H1 (cell line): ENCODE data around the gene FBLN2. TPM values are rescaled to one million over a fixed set of nuclear protein-coding genes. Genes with fewer than 3 reads are reported as not detected.

Experiments
- CTCF ChIA-PET: fragments of 300-600 bp; sonication (Branson Sonifier 250); formaldehyde crosslinking; loops from one replicate; lab custom pipeline; 2021; ENCODE audit not compliant: partially characterized antibody; lab: Charles Lee
- POLR2A ChIA-PET: fragments of 300-600 bp; sonication (Branson Sonifier 250); formaldehyde crosslinking; loops from one replicate; lab custom pipeline; 2021; ENCODE audit warnings: inconsistent platforms; ENCODE audit not compliant: partially characterized antibody; lab: Charles Lee
- DNase-seq, 2 experiments: peaks; one replicate each; pipeline versions ENCODE4 v3.0.0 to v3.0.0-alpha.2; 2010 to 2022; ENCODE audit warnings: low spot score in 2 of 2, low read depth in 1 of 2, mixed read lengths in 1 of 2
- FAIRE-seq: peaks from 2 replicates; lab custom pipeline; 2011; peaks lifted over from hg19 to GRCh38; lab: Jason Lieb, UNC
- H2AFZ ChIP-seq: 2 replicates; pipeline ENCODE4 v1.8.1; 2012; ENCODE audit warnings: low read length, inconsistent platforms
- H2AK5ac ChIP-seq: 2 replicates; pipeline ENCODE4 v1.6.1; 2013; ENCODE audit warnings: low read depth, low read length
- H2BK120ac ChIP-seq: replicated peaks from 2 replicates; pipeline ENCODE3; 2013; ENCODE audit warnings: low read depth, low read length, inconsistent platforms
- H2BK12ac ChIP-seq: 2 replicates; pipeline ENCODE4 v1.6.1; 2013; ENCODE audit warnings: low read depth, low read length
- H2BK15ac ChIP-seq: 2 replicates; pipeline ENCODE4 v1.6.1; 2013; ENCODE audit warnings: low read length
- H2BK20ac ChIP-seq: 2 replicates; pipeline ENCODE4 v1.6.1; 2013; ENCODE audit warnings: low read length
- H2BK5ac ChIP-seq: 2 replicates; pipeline ENCODE4 v1.6.1; 2013; ENCODE audit warnings: low read depth, low read length
- H3K14ac ChIP-seq: 2 replicates; pipeline ENCODE4 v1.6.1; 2013; ENCODE audit warnings: inconsistent platforms; ENCODE audit not compliant: insufficient read length
- H3K18ac ChIP-seq: 2 replicates; pipeline ENCODE4 v1.6.1; 2013; ENCODE audit warnings: low read length; ENCODE audit errors: extremely low read depth
- H3K23ac ChIP-seq: 2 replicates; pipeline ENCODE4 v1.6.1; 2013; ENCODE audit warnings: inconsistent platforms; ENCODE audit not compliant: insufficient read length
- H3K23me2 ChIP-seq: 2 replicates; pipeline ENCODE4 v1.6.1; 2013; ENCODE audit warnings: low read depth, low read length
- H3K27ac ChIP-seq: 2 replicates; pipeline ENCODE4 v1.6.1; 2011; ENCODE audit warnings: low read depth, low read length, inconsistent platforms
- H3K27me3 ChIP-seq, 4 experiments: replicated peaks in 1 of 4; 1 replicate in 1 of 4; 2 replicates in 3 of 4; pipeline versions ENCODE4 v1.6.1 to v1.8.1; 2011 to 2013; ENCODE audit warnings: low read length in 3 of 4, mild to moderate bottlenecking in 3 of 4, inconsistent platforms in 2 of 4, mixed read lengths in 2 of 4, moderate library complexity in 1 of 4; ENCODE audit not compliant: control insufficient read depth in 3 of 4, insufficient read depth in 3 of 4; ENCODE audit errors: extremely low read depth in 1 of 4
- H3K36me3 ChIP-seq, 4 experiments: 2 replicates each; pipeline versions ENCODE4 v1.6.1 to v1.8.1; 2011 to 2013; ENCODE audit warnings: mild to moderate bottlenecking in 4 of 4, low read length in 3 of 4, moderate library complexity in 2 of 4, control low read depth in 1 of 4, inconsistent platforms in 1 of 4; ENCODE audit not compliant: insufficient read depth in 4 of 4, control insufficient read depth in 2 of 4
- H3K4ac ChIP-seq: replicated peaks from 2 replicates; pipeline ENCODE3; 2013; ENCODE audit warnings: low read length, low read depth, mixed read lengths, inconsistent platforms; ENCODE audit not compliant: insufficient read length
- H3K4me1 ChIP-seq, 4 experiments: replicated peaks in 1 of 4; 1 replicate in 1 of 4; 2 replicates in 3 of 4; pipeline versions ENCODE4 v1.6.1 to v1.8.1; 2011 to 2013; ENCODE audit warnings: low read length in 3 of 4, inconsistent platforms in 2 of 4, mixed read lengths in 1 of 4; ENCODE audit not compliant: insufficient read depth in 4 of 4, control insufficient read depth in 3 of 4
- H3K4me2 ChIP-seq, 2 experiments: 2 replicates each; pipeline versions ENCODE4 v1.6.1 to v1.8.1; 2011 to 2013; ENCODE audit warnings: low read depth in 2 of 2, low read length in 2 of 2, control low read depth in 1 of 2, inconsistent platforms in 1 of 2, mild to moderate bottlenecking in 1 of 2; ENCODE audit not compliant: insufficient read depth in 1 of 2
- H3K4me3 ChIP-seq, 4 experiments: fragments of 200-600, 300-600 bp in 1 of 4; sonication (generic), shearing (Covaris generic), sonication (Bioruptor Twin) in 1 of 4; 2 replicates each; pipeline versions ENCODE4 v1.5.1 to v1.8.1; 2011 to 2016; ENCODE audit warnings: low read length in 4 of 4, low read depth in 3 of 4, control low read depth in 2 of 4, inconsistent platforms in 2 of 4, mild to moderate bottlenecking in 2 of 4, mixed read lengths in 1 of 4, moderate library complexity in 1 of 4; ENCODE audit not compliant: insufficient read depth in 2 of 4; ENCODE audit errors: extremely low read depth in 1 of 4
- H3K56ac ChIP-seq: replicated peaks from 2 replicates; pipeline ENCODE3; 2013; ENCODE audit warnings: low read depth, mild to moderate bottlenecking, mixed read lengths, low read length, inconsistent platforms; ENCODE audit not compliant: insufficient read length
- H3K79me1 ChIP-seq: 2 replicates; pipeline ENCODE4 v1.6.1; 2013; ENCODE audit warnings: low read depth, low read length, control low read depth
- H3K79me2 ChIP-seq, 2 experiments: 2 replicates each; pipeline versions ENCODE4 v1.6.1 to v1.8.1; 2012 to 2013; ENCODE audit warnings: low read length in 2 of 2, mild to moderate bottlenecking in 2 of 2, inconsistent platforms in 1 of 2; ENCODE audit not compliant: insufficient read depth in 2 of 2, control insufficient read depth in 1 of 2
- H3K9ac ChIP-seq, 4 experiments: replicated peaks in 1 of 4; 1 replicate in 1 of 4; 2 replicates in 3 of 4; pipeline versions ENCODE4 v1.6.1 to v1.8.1; 2011 to 2013; ENCODE audit warnings: low read depth in 3 of 4, low read length in 3 of 4, control low read depth in 2 of 4, mild to moderate bottlenecking in 2 of 4, moderate library complexity in 2 of 4, inconsistent platforms in 1 of 4; ENCODE audit errors: extremely low read depth in 1 of 4
- H3K9me3 ChIP-seq, 2 experiments: 2 replicates each; pipeline versions ENCODE4 v1.6.1 to v1.8.1; 2012 to 2013; ENCODE audit warnings: mild to moderate bottlenecking in 2 of 2, moderate library complexity in 2 of 2, control low read depth in 1 of 2, inconsistent platforms in 1 of 2, low read depth in 1 of 2, low read length in 1 of 2, mixed read lengths in 1 of 2; ENCODE audit not compliant: insufficient read depth in 2 of 2
- H4K20me1 ChIP-seq, 2 experiments: replicated peaks in 1 of 2; 2 replicates each; pipeline versions ENCODE3 to v1.8.1; 2011 to 2013; ENCODE audit warnings: inconsistent platforms in 2 of 2, low read length in 2 of 2, mild to moderate bottlenecking in 1 of 2; ENCODE audit not compliant: insufficient read depth in 2 of 2, control insufficient read depth in 1 of 2
- H4K5ac ChIP-seq: 2 replicates; pipeline ENCODE4 v1.6.1; 2013; ENCODE audit warnings: low read length, low read depth, mixed read lengths, inconsistent platforms; ENCODE audit not compliant: insufficient read length
- H4K8ac ChIP-seq: 2 replicates; pipeline ENCODE4 v1.8.0; 2013; ENCODE audit warnings: mild to moderate bottlenecking, moderate library complexity, low read length, inconsistent platforms; ENCODE audit not compliant: insufficient read depth; ENCODE audit errors: extremely low read depth
- H4K91ac ChIP-seq: replicated peaks from 2 replicates; pipeline ENCODE3; 2013; ENCODE audit warnings: low read length, mixed read lengths, inconsistent platforms; ENCODE audit not compliant: insufficient read length
- CHD1 ChIP-seq: IDR thresholded peaks from 2 replicates; pipeline ENCODE4 v1.6.1; 2012; ENCODE audit warnings: low read depth, low read length, improper control_type of control experiment
- POLR2AphosphoS5 ChIP-seq: IDR thresholded peaks from 2 replicates; pipeline ENCODE4 v1.6.1; 2011; ENCODE audit warnings: low read depth, low read length
- TBP ChIP-seq: IDR thresholded peaks from 2 replicates; pipeline ENCODE4 v1.6.1; 2011; ENCODE audit warnings: low read depth, low read length, improper control_type of control experiment
- whole genome bisulfite sequencing, 2 experiments: shearing (Covaris generic) in 1 of 2; methylation state at CpG; one replicate each; pipeline versions ENCODE4 v1.1.6 to v1.1.7; 2013 to 2015; ENCODE audit warnings: low lambda C conversion rate in 2 of 2, mixed read lengths in 2 of 2, inconsistent platforms in 1 of 2, low coverage in 1 of 2, missing lambda C conversion rate in 1 of 2; ENCODE audit not compliant: insufficient replicate concordance in 2 of 2, insufficient coverage in 1 of 2, insufficient read length in 1 of 2; ENCODE audit errors: extremely low coverage in 1 of 2, missing lambda C conversion rate in 1 of 2; 5-methylcytosine and 5-hydroxymethylcytosine counted together
- polyA plus RNA-seq, 7 experiments: library from polyadenylated mRNA; depleted of rRNA in 3 of 7; stranded (reverse) in 5 of 7; unstranded in 2 of 7; fragments of >200 nt in 5 of 7; fragments of 200-250 nt in 2 of 7; gene quantifications; 1 replicate in 5 of 7; 2 replicates in 1 of 7; 4 replicates in 1 of 7; pipeline versions ENCODE4 v1.2.1 to v1.2.3, GENCODE V29; 2011 to 2013; ENCODE audit warnings: missing spikeins in 2 of 7, mixed read lengths in 2 of 7
- total RNA-seq: library from RNA; stranded (reverse); fragmentation: NEBNext Ultra II Directional; extraction: Animal tissue kit (Norgen Biotek cat#: 25700); gene quantifications from 2 replicates; pipeline ENCODE4 v1.2.1, GENCODE V29; 2021

Gene FBLN2
- total and polyA plus RNA-seq, 2 of the 8 experiments (the other 6 are each of a cell fraction or from before 2014, with no cell fraction given) = 17.4 to 24.2 TPM

DNA sequence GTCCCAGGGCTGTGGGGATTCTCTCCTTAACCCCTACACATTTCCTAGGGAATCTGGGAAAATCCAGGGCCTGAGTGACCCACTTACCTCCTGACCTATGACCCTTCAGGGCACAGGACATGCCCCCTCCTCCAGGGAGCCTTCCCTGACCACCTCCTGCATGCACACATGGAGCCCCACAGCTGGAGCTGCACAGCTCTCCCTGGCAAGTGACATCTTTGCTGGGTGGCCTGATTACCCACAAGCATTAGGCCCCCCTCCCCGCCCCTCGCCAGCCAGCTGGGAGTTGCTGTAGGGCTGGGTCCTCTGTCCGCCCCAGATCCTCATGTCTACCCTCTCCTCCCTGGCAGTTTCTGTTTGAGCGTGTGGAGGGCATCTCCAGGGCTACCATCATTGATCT is 47.4 kb upstream of the FBLN2 start:
- H2BK12ac ChIP-seq = no peak overlapping the region
- ChIA-PET CTCF (interaction anchor here (1.6 to 26.8 kb wide), 3 partner anchors 28 to 184 kb away, joined by 4 to 856 read pairs (median 772); partner anchors contain the start of gene FBLN2), POLR2A (no interaction called here)
- H3K9ac ChIP-seq = no peak overlapping the region; a peak in 1 of 7 replicates
- H3K4me2 ChIP-seq = no peak overlapping the region
- no peak overlapping the region for H2AK5ac ChIP-seq
- no peak for FAIRE-seq
- H3K27ac ChIP-seq = no peak overlapping the region
- H4K91ac ChIP-seq = no peak overlapping the region
- no peak overlapping the region for H2AFZ ChIP-seq
- no peak overlapping the region for H3K56ac ChIP-seq
- H4K5ac ChIP-seq = no peak overlapping the region
- H3K9me3 ChIP-seq = no peaks in the 10 kb centered on the region
- no peak overlapping the region for H3K18ac ChIP-seq
- H3K4ac ChIP-seq = no peak overlapping the region
- H3K4me3 ChIP-seq = no peak overlapping the region
- no peaks in the 10 kb centered on the region for H3K27me3 ChIP-seq
- no peak overlapping the region for H2BK20ac ChIP-seq
- no peaks in the 10 kb centered on the region for H3K23me2 ChIP-seq
- peaks cover 0 to 1% (median 0%) of the 10 kb centered on the region in 4 experiments; a peak in 2 of 7 replicates for H3K4me1 ChIP-seq
- WGBS, 2 experiments = 90% methylated on average over 3 of the region's 4 CpGs; no CpG with 5 or more reads in 1 of the 2 experiments
- H3K36me3 ChIP-seq = no peaks in the 10 kb centered on the region
- no peaks in the 10 kb centered on the region for H3K79me1 ChIP-seq
- no peak overlapping the region for H2BK120ac ChIP-seq
- H4K8ac ChIP-seq = no peak overlapping the region
- no peak overlapping the region for H2BK15ac ChIP-seq
- no peak overlapping the region for H3K14ac ChIP-seq
- H2BK5ac ChIP-seq = no peak overlapping the region
- DNase-seq = no peak
- H3K23ac ChIP-seq = no peak overlapping the region
- no peaks in the 10 kb centered on the region for H3K79me2 ChIP-seq
- H4K20me1 ChIP-seq = peaks cover 0 to 3% of the 10 kb centered on the region in 2 experiments
- TF ChIP-seq TBP (no peak), CHD1 (no peak), POLR2AphosphoS5 (no peak)
